ENCODE measurements around the gene OPA1.

DNA sequence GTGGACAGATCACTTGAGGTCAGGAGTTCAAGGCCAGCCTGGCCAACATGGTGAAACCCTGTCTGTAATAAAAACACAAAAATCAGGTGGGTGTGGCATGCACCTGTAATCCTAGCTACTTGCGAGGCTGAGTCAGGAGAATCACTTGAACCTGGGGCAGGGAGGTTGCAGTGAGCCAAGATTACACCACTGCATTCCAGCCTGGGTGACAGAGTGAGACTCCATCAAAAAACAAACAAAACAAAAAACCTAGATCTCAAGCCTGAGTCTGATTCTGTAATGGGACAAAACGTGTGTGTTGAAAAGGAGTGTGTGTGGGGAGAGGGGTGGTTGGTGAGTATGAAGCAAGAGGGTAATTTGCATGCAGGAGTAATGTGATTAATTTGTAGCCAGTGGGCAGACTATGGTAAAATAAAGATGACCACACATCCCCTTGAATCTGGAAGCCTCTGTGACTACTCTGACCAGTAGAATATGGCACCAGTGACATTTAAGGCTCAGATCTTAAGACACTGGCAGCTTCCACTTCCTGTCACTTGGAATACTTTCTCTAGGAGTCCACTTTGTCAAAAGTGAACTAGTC lies 18.4 kb upstream of the OPA1 start:
- no peak for TF ChIP-seq REST (IDR thresholded peaks at IDR 0.05; ENCODE audit: low read depth)
- TF ChIP-seq CEBPB (IDR thresholded peaks at IDR 0.05): no peak
- TF ChIP-seq EGR1 (IDR thresholded peaks at IDR 0.05): no peak
- TF ChIP-seq ZBTB7A (IDR thresholded peaks at IDR 0.05; ENCODE audit: low read depth): no peak
- TF ChIP-seq TEAD4 (IDR thresholded peaks at IDR 0.05): no peak
- no peak for TF ChIP-seq RAD21 (IDR thresholded peaks at IDR 0.05; ENCODE audit: low read depth)
- TF ChIP-seq TCF12 (IDR thresholded peaks at IDR 0.05; ENCODE audit: low read depth): no peak
